Parathyroid adenoma (tissue), 2 donors: ENCODE measurements around the gene AVPI1.
A peak's percentile ranks its signal among the peaks of the same experiment; 100 is the strongest.
"Not testable (repeated sequence)": the region's sequence is repeated elsewhere in the genome, so short reads cannot be mapped to it uniquely, and the experiment has no call there.

Experiments used
- H2AFZ ChIP-seq: fragments of 300-600 bp; sonication (generic); one replicate; pipeline ENCODE4 v1.7.0; 2017; ENCODE audit warnings: antibody characterized with exemption, mild to moderate bottlenecking
- H3K27ac ChIP-seq: fragments of 300-600 bp; sonication (generic); one replicate; pipeline ENCODE4 v1.7.0; 2017
- H3K27me3 ChIP-seq: fragments of 300-600 bp; sonication (generic); one replicate; pipeline ENCODE4 v1.7.0; 2017; ENCODE audit warnings: low read length; ENCODE audit not compliant: control insufficient read depth, insufficient read depth
- H3K36me3 ChIP-seq: fragments of 300-600 bp; sonication (generic); one replicate; pipeline ENCODE4 v1.7.0; 2017; ENCODE audit warnings: low read length; ENCODE audit not compliant: control insufficient read depth, insufficient read depth
- H3K4me1 ChIP-seq: fragments of 300-600 bp; sonication (generic); one replicate; pipeline ENCODE4 v1.7.0; 2017; ENCODE audit warnings: control low read depth
- H3K4me2 ChIP-seq: fragments of 300-600 bp; sonication (generic); one replicate; pipeline ENCODE4 v1.7.0; 2017; ENCODE audit warnings: low read length
- H3K4me3 ChIP-seq: fragments of 300-600 bp; sonication (generic); one replicate; pipeline ENCODE4 v1.7.0; 2017; ENCODE audit warnings: low read depth, low read length
- H3K79me2 ChIP-seq: fragments of 300-600 bp; sonication (generic); one replicate; pipeline ENCODE4 v1.7.0; 2017; ENCODE audit warnings: control low read depth
- H3K9ac ChIP-seq: fragments of 300-600 bp; sonication (generic); one replicate; pipeline ENCODE4 v1.7.0; 2017; ENCODE audit warnings: mild to moderate bottlenecking
- H3K9me3 ChIP-seq: fragments of 300-600 bp; sonication (generic); one replicate; pipeline ENCODE4 v1.7.0; 2017; ENCODE audit warnings: low read length; ENCODE audit not compliant: control insufficient read depth
- TF ChIP-seq, protein P1 (sequence below): fragments of 300-600 bp; sonication (generic); IDR thresholded peaks from one replicate; pipeline ENCODE4 v1.7.0; 2017; ENCODE audit warnings: antibody characterized with exemption, mild to moderate bottlenecking
- donor health status: primary hyperparathyroidism.

AVPI1 gene

GRCh38 chr10:97644936-97645335 is 42.1 kb downstream of the AVPI1 start:
- Histone ChIP-seq H3K9ac (no peak overlapping the region), H3K9me3 (no peaks in the 10 kb centered on the region), H3K27ac (no peak overlapping the region), H3K79me2 (peaks cover 34% of the 10 kb centered on the region), H3K36me3 (no peaks in the 10 kb centered on the region), H2AFZ (no peak overlapping the region), H3K27me3 (no peaks in the 10 kb centered on the region), H3K4me3 (no peak overlapping the region), H3K4me2 (no peak overlapping the region), H3K4me1 (peaks cover 14% of the 10 kb centered on the region)
- TF ChIP-seq, protein P1, sequence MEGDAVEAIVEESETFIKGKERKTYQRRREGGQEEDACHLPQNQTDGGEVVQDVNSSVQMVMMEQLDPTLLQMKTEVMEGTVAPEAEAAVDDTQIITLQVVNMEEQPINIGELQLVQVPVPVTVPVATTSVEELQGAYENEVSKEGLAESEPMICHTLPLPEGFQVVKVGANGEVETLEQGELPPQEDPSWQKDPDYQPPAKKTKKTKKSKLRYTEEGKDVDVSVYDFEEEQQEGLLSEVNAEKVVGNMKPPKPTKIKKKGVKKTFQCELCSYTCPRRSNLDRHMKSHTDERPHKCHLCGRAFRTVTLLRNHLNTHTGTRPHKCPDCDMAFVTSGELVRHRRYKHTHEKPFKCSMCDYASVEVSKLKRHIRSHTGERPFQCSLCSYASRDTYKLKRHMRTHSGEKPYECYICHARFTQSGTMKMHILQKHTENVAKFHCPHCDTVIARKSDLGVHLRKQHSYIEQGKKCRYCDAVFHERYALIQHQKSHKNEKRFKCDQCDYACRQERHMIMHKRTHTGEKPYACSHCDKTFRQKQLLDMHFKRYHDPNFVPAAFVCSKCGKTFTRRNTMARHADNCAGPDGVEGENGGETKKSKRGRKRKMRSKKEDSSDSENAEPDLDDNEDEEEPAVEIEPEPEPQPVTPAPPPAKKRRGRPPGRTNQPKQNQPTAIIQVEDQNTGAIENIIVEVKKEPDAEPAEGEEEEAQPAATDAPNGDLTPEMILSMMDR: no peak

GRCh38 chr10:97643441-97643985 is 43.5 kb downstream of the AVPI1 start:
- H3K79me2 ChIP-seq: peaks cover 34% of the 10 kb centered on the region
- H3K9me3 ChIP-seq: no peaks in the 10 kb centered on the region
- H2AFZ ChIP-seq: no peak overlapping the region
- no peak overlapping the region for H3K27ac ChIP-seq
- H3K4me3 ChIP-seq: no peak overlapping the region
- TF ChIP-seq, protein P1: no peak
- H3K4me1 ChIP-seq: peaks cover 10% of the 10 kb centered on the region
- H3K36me3 ChIP-seq: no peaks in the 10 kb centered on the region
- no peaks in the 10 kb centered on the region for H3K27me3 ChIP-seq
- H3K9ac ChIP-seq: no peak overlapping the region
- no peak overlapping the region for H3K4me2 ChIP-seq

GRCh38 chr10:97642471-97643159 is 44.4 kb downstream of the AVPI1 start:
- not testable (repeated sequence) for H3K9ac ChIP-seq, H3K4me2 ChIP-seq, H3K4me3 ChIP-seq, H2AFZ ChIP-seq, H3K27me3 ChIP-seq, H3K36me3 ChIP-seq, H3K9me3 ChIP-seq, H3K27ac ChIP-seq
- Histone ChIP-seq H3K4me1 (peaks cover 10% of the 10 kb centered on the region), H3K79me2 (peaks cover 34% of the 10 kb centered on the region)

GRCh38 chr10:97640868-97641811 is 45.9 kb downstream of the AVPI1 start:
- Histone ChIP-seq H3K4me2 (peak overlapping the region; percentile 86), H3K4me1 (peaks cover 10% of the 10 kb centered on the region), H3K27ac (no peak overlapping the region), H3K36me3 (no peaks in the 10 kb centered on the region), H2AFZ (peak overlapping the region; percentile 72), H3K79me2 (peaks cover 30% of the 10 kb centered on the region), H3K27me3 (no peaks in the 10 kb centered on the region), H3K9me3 (no peaks in the 10 kb centered on the region), H3K4me3 (peak overlapping the region; percentile 75), H3K9ac (peak overlapping the region; percentile 63)
- TF ChIP-seq, protein P1: no peak
